D721Med (cell line): ENCODE measurements around the gene KRTAP10-12.

Experiments used
- DNase-seq: peaks from one replicate; pipeline ENCODE4 v3.0.0; 2011; ENCODE audit warnings: low spot score; ENCODE audit not compliant: insufficient read length
- FAIRE-seq: peaks from 2 replicates; lab custom pipeline; 2011; peaks lifted over from hg19 to GRCh38; lab: Jason Lieb, UNC
- CTCF ChIP-seq: IDR thresholded peaks from 2 replicates; pipeline ENCODE4 v1.5.1; 2012; ENCODE audit warnings: mild to moderate bottlenecking, control low read depth; ENCODE audit not compliant: insufficient read depth; ENCODE audit errors: missing control alignments

Gene KRTAP10-12

GRCh38 chr21:44701541-44701940 lies 4.6 kb downstream of the KRTAP10-12 start:
- FAIRE-seq (no peak), DNase-seq (no peak)
- no peak for TF ChIP-seq CTCF

- DNase-seq, result no peak
Observed at GRCh38 chr21:44702111-44702972, 5.4 kb downstream of the KRTAP10-12 start.

GRCh38 chr21:44702973-44703730 lies 6.2 kb downstream of the KRTAP10-12 start:
- DNase-seq (no peak), FAIRE-seq (no peak)
- no peak for TF ChIP-seq CTCF

More at GRCh38 chr21:44702111-44702972, 5.4 kb downstream of the KRTAP10-12 start:
- TF ChIP-seq CTCF, result no peak
- no peak for FAIRE-seq

GRCh38 chr21:44703731-44704635 lies 7.0 kb downstream of the KRTAP10-12 start:
- no peak for TF ChIP-seq CTCF
- no peak for FAIRE-seq
- no peak for DNase-seq

- DNase-seq (no peak), FAIRE-seq (no peak)
- TF ChIP-seq CTCF, result no peak
Observed at GRCh38 chr21:44704636-44705001, 7.6 kb downstream of the KRTAP10-12 start.

GRCh38 chr21:44706026-44706705 lies 9.2 kb downstream of the KRTAP10-12 start:
- TF ChIP-seq CTCF, result no peak
- FAIRE-seq (no peak), DNase-seq (no peak)
